HepG2 (cell line): Measurements from ENCODE around the gene COL9A2. TPM values are rescaled to one million over a fixed set of nuclear protein-coding genes. Genes with fewer than 3 reads are reported as not detected.

Source experiments
- AHR ChIP-seq: IDR thresholded peaks from 2 replicates; pipeline ENCODE4 v1.6.1; 2018; ENCODE audit warnings: missing genetic modification reagents, missing compliant biosample characterization
- ATM ChIP-seq: fragments of 450-650 bp; IDR thresholded peaks from 2 replicates; pipeline ENCODE4 v1.7.1; 2017; ENCODE audit warnings: mild to moderate bottlenecking, borderline replicate concordance
- GATA4 ChIP-seq: sonication (generic); IDR thresholded peaks from 2 replicates; pipeline ENCODE4 v1.6.1; 2016; ENCODE audit warnings: antibody characterized with exemption, low read depth, borderline replicate concordance
- KDM5B ChIP-seq: sonication (generic); formaldehyde crosslinking; IDR thresholded peaks from 2 replicates; pipeline ENCODE4 v1.4.0; 2020; ENCODE audit warnings: missing genetic modification reagents, mild to moderate bottlenecking, borderline replicate concordance
- NPAS2 ChIP-seq: sonication (generic); formaldehyde crosslinking; IDR thresholded peaks from 2 replicates; pipeline ENCODE4 v1.8.0; 2022; ENCODE audit warnings: mild to moderate bottlenecking, missing genetic modification reagents, borderline replicate concordance
- PCBP1 ChIP-seq: fragments of 200-400 bp; formaldehyde crosslinking; IDR thresholded peaks from 2 replicates; pipeline ENCODE4 v1.6.1; 2017; ENCODE audit warnings: mild to moderate bottlenecking, low read depth, low read length, borderline replicate concordance
- PHF21A ChIP-seq: sonication (generic); formaldehyde crosslinking; IDR thresholded peaks from 2 replicates; pipeline ENCODE4 v1.5.0; 2020; ENCODE audit warnings: mild to moderate bottlenecking, missing genetic modification reagents
- PHF8 ChIP-seq: sonication (generic); formaldehyde crosslinking; IDR thresholded peaks from 2 replicates; pipeline ENCODE4 v1.5.0; 2020; ENCODE audit warnings: missing genetic modification reagents
- PPARG ChIP-seq: conservative IDR thresholded peaks from 2 replicates; pipeline ENCODE4 v1.6.1; 2016; ENCODE audit warnings: missing biosample characterization, missing genetic modification reagents
- RFX3 ChIP-seq: IDR thresholded peaks from 2 replicates; pipeline ENCODE4 v1.6.1; 2016; ENCODE audit warnings: missing biosample characterization, missing genetic modification reagents
- SATB2 ChIP-seq: sonication (generic); formaldehyde crosslinking; IDR thresholded peaks from 2 replicates; pipeline ENCODE4 v1.5.0; 2020; ENCODE audit warnings: missing genetic modification reagents
- SIN3A ChIP-seq: IDR thresholded peaks from 2 replicates; pipeline ENCODE4 v1.6.1; 2011; ENCODE audit warnings: low read depth, mild to moderate bottlenecking, control low read depth, low read length, borderline replicate concordance
- TIGD3 ChIP-seq: sonication (generic); formaldehyde crosslinking; IDR thresholded peaks from 2 replicates; pipeline ENCODE4 v1.5.1; 2020; ENCODE audit warnings: mild to moderate bottlenecking, missing genetic modification reagents, borderline replicate concordance
- ZFYVE20 ChIP-seq: sonication (generic); formaldehyde crosslinking; IDR thresholded peaks from 2 replicates; pipeline ENCODE4 v1.8.0; 2023; ENCODE audit warnings: low read depth, mild to moderate bottlenecking, moderate library complexity, missing genetic modification reagents, borderline replicate concordance
- ZKSCAN1 ChIP-seq: fragments of 150-350 bp; IDR thresholded peaks from 2 replicates; pipeline ENCODE4 v1.6.1; 2014; ENCODE audit warnings: low read length
- ZNF124 ChIP-seq: sonication (generic); formaldehyde crosslinking; IDR thresholded peaks from 2 replicates; pipeline ENCODE4 v1.4.0; 2020; ENCODE audit warnings: missing genetic modification reagents
- ZNF432 ChIP-seq: sonication (generic); formaldehyde crosslinking; IDR thresholded peaks from 2 replicates; pipeline ENCODE4 v1.5.0; 2020; ENCODE audit warnings: missing genetic modification reagents, mild to moderate bottlenecking, borderline replicate concordance
- ZNF451 ChIP-seq: sonication (generic); formaldehyde crosslinking; IDR thresholded peaks from 2 replicates; pipeline ENCODE4 v1.5.0; 2020; ENCODE audit warnings: mild to moderate bottlenecking, missing genetic modification reagents
- ZNF660 ChIP-seq: sonication (generic); formaldehyde crosslinking; IDR thresholded peaks from 2 replicates; pipeline ENCODE4 v1.5.1; 2020; ENCODE audit warnings: mild to moderate bottlenecking, low read depth, missing genetic modification reagents, borderline replicate concordance
- polyA plus RNA-seq, 8 experiments: library from polyadenylated mRNA; depleted of rRNA in 3 of 8; stranded (reverse) in 7 of 8; unstranded in 1 of 8; fragments of >200 nt; fragmentation: Illumina TruSeq in 4 of 8; extraction: Trizol in 4 of 8; gene quantifications; 2 replicates each; pipeline versions ENCODE4 v1.2.1 to v1.2.3, GENCODE V29; 2011 to 2016; ENCODE audit warnings: low read depth in 4 of 8, missing spikeins in 1 of 8, mixed read lengths in 1 of 8; ENCODE audit not compliant: insufficient read depth in 1 of 8
- total RNA-seq, 5 experiments: library from RNA; depleted of rRNA; stranded (reverse); fragments of >200 nt; fragmentation: Illumina TruSeq; extraction: Trizol; gene quantifications; 2 replicates each; pipeline ENCODE4 v1.2.3, GENCODE V29; 2016; ENCODE audit warnings: low read depth in 1 of 5
- TF ChIP-seq, protein P1 (sequence below), 2 experiments: fragments of 450-650 bp in 1 of 2; sonication (generic) in 1 of 2; formaldehyde crosslinking; IDR thresholded peaks; 2 replicates each; pipeline versions ENCODE4 v1.5.0 to v1.8.0; 2020 to 2022; ENCODE audit warnings: mild to moderate bottlenecking in 1 of 2, missing genetic modification reagents in 1 of 2
- TF ChIP-seq, protein P2 (sequence below): sonication (generic); formaldehyde crosslinking; IDR thresholded peaks from 2 replicates; pipeline ENCODE4 v1.8.0; 2022; ENCODE audit warnings: mild to moderate bottlenecking, missing genetic modification reagents, borderline replicate concordance
- TF ChIP-seq, protein P3 (sequence below): sonication (generic); formaldehyde crosslinking; conservative IDR thresholded peaks from 2 replicates; pipeline ENCODE4 v1.8.0; 2022; ENCODE audit warnings: low read depth, missing genetic modification reagents
- TF ChIP-seq, protein P4 (sequence below): sonication (generic); formaldehyde crosslinking; IDR thresholded peaks from 2 replicates; pipeline ENCODE4 v1.8.0; 2022; ENCODE audit warnings: missing genetic modification reagents, mild to moderate bottlenecking, borderline replicate concordance

Gene COL9A2
- total and polyA plus RNA-seq, 2 of the 13 experiments (the other 11 are each of a cell fraction or from before 2014, with no cell fraction given), result 20.2 to 26.9 TPM

GRCh38 chr1:40257688-40258444 is 59.2 kb downstream of the COL9A2 start, which contains the start of gene ZMPSTE24 (continued):
- TF ChIP-seq, protein P1, sequence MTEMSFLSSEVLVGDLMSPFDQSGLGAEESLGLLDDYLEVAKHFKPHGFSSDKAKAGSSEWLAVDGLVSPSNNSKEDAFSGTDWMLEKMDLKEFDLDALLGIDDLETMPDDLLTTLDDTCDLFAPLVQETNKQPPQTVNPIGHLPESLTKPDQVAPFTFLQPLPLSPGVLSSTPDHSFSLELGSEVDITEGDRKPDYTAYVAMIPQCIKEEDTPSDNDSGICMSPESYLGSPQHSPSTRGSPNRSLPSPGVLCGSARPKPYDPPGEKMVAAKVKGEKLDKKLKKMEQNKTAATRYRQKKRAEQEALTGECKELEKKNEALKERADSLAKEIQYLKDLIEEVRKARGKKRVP (CRISPR knock-in tag; IDR thresholded peaks at IDR 0.05), result peak in 1 of 2 experiments; percentile 71; a peak in 1 of 4 replicates
- TF ChIP-seq PHF8 (peak; percentile 98), RFX3 (CRISPR knock-in tag) (peak; percentile 16), ZNF124 (CRISPR knock-in tag) (peak; percentile 83; the same call in 1 of the 2 replicates), ZNF432 (CRISPR knock-in tag) (no peak), ZNF451 (peak; percentile 80; the same call in 1 of the 2 replicates), GATA4 (no peak), PCBP1 (peak; percentile 94; the same call in 1 of the 2 replicates), KDM5B (CRISPR knock-in tag) (peak; percentile 86), PHF21A (peak; percentile 87), ZKSCAN1 (no peak), AHR (CRISPR knock-in tag) (no peak), ZFYVE20 (CRISPR knock-in tag) (no peak), ZNF660 (no peak), SIN3A (0 out of 2 replicates have a peak, but pooled peaks have one; percentile 86), SATB2 (CRISPR knock-in tag) (no peak), ATM (no peak), PPARG (CRISPR knock-in tag) (0 out of 2 replicates have a peak, but pooled peaks have one; percentile 40), TIGD3 (CRISPR knock-in tag) (peak; percentile 86), NPAS2 (CRISPR knock-in tag) (no peak)
- TF ChIP-seq, protein P2, sequence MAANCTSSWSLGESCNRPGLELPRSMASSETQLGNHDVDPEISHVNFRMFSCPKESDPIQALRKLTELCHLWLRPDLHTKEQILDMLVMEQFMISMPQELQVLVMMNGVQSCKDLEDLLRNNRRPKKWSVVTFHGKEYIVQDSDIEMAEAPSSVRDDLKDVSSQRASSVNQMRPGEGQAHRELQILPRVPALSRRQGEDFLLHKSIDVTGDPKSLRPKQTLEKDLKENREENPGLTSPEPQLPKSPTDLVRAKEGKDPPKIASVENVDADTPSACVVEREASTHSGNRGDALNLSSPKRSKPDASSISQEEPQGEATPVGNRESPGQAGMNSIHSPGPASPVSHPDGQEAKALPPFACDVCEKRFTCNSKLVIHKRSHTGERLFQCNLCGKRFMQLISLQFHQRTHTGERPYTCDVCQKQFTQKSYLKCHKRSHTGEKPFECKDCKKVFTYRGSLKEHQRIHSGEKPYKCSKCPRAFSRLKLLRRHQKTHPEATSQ (CRISPR knock-in tag), result peak; percentile 93; the same call in 1 of the 2 replicates
- TF ChIP-seq, protein P3, sequence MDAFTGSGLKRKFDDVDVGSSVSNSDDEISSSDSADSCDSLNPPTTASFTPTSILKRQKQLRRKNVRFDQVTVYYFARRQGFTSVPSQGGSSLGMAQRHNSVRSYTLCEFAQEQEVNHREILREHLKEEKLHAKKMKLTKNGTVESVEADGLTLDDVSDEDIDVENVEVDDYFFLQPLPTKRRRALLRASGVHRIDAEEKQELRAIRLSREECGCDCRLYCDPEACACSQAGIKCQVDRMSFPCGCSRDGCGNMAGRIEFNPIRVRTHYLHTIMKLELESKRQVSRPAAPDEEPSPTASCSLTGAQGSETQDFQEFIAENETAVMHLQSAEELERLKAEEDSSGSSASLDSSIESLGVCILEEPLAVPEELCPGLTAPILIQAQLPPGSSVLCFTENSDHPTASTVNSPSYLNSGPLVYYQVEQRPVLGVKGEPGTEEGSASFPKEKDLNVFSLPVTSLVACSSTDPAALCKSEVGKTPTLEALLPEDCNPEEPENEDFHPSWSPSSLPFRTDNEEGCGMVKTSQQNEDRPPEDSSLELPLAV (CRISPR knock-in tag), result no peak
- TF ChIP-seq, protein P4, sequence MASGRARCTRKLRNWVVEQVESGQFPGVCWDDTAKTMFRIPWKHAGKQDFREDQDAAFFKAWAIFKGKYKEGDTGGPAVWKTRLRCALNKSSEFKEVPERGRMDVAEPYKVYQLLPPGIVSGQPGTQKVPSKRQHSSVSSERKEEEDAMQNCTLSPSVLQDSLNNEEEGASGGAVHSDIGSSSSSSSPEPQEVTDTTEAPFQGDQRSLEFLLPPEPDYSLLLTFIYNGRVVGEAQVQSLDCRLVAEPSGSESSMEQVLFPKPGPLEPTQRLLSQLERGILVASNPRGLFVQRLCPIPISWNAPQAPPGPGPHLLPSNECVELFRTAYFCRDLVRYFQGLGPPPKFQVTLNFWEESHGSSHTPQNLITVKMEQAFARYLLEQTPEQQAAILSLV (CRISPR knock-in tag), result peak; percentile 67; the same call in 1 of the 2 replicates
